NK-92 treated with Interleukin-12 subunit alpha and Interleukin-12 subunit beta, amount 100 ng/mL, for 24 hours (cell line): ENCODE results near the gene ATCAY.
"Not testable (repeated sequence)": the region's sequence is repeated elsewhere in the genome, so short reads cannot be mapped to it uniquely, and the experiment has no call there.

Experiments used
- DNase-seq: peaks from one replicate; lab custom pipeline; 2025; lab: John Stamatoyannopoulos, UW

The ATCAY gene

GRCh38 chr19:3949294-3949693 lies 68.8 kb downstream of the ATCAY start:
- DNase-seq = no peak

- no peak for DNase-seq
Observed at GRCh38 chr19:3949997-3950859, 69.7 kb downstream of the ATCAY start.

- no peak for DNase-seq
Observed at GRCh38 chr19:3950871-3951861, 70.7 kb downstream of the ATCAY start.

- DNase-seq = not testable (repeated sequence)
Observed at GRCh38 chr19:3952755-3953276, 72.3 kb downstream of the ATCAY start.

- DNase-seq = no peak
Observed at GRCh38 chr19:3954107-3954506, 73.6 kb downstream of the ATCAY start.

- not testable (repeated sequence) for DNase-seq
Observed at GRCh38 chr19:3955276-3955675, 74.8 kb downstream of the ATCAY start.

- DNase-seq = no peak
Observed at GRCh38 chr19:3955688-3956087, 75.2 kb downstream of the ATCAY start.

- no peak for DNase-seq
Observed at GRCh38 chr19:3958836-3959765, 78.6 kb downstream of the ATCAY start.

GRCh38 chr19:3959766-3960131 lies 79.3 kb downstream of the ATCAY start:
- no peak for DNase-seq

GRCh38 chr19:3961007-3961406 lies 80.5 kb downstream of the ATCAY start:
- DNase-seq = no peak

GRCh38 chr19:3963458-3964255 lies 83.2 kb downstream of the ATCAY start:
- DNase-seq = no peak

GRCh38 chr19:3964256-3965194 lies 84.0 kb downstream of the ATCAY start:
- DNase-seq = no peak

- DNase-seq = no peak
Observed at GRCh38 chr19:3966051-3967017, 85.8 kb downstream of the ATCAY start.

- not testable (repeated sequence) for DNase-seq
Observed at GRCh38 chr19:3967983-3968382, 87.5 kb downstream of the ATCAY start.

- no peak for DNase-seq
Observed at GRCh38 chr19:3968556-3969434, 88.3 kb downstream of the ATCAY start.

- no peak for DNase-seq
Observed at GRCh38 chr19:3969435-3970312, 89.2 kb downstream of the ATCAY start.
